Measurements from ENCODE around the gene CTBP1. TPM values are rescaled to one million over a fixed set of nuclear protein-coding genes. Genes with fewer than 3 reads are reported as not detected.

Gene CTBP1
- total and polyA plus RNA-seq, 9 of the 15 experiments (the other 6 are each of a cell fraction or from before 2014, with no cell fraction given), result 14.5 to 162 (median 68.2) TPM

GRCh38 chr4:1164444-1164843 lies 84.5 kb downstream of the CTBP1 start (continued):
- TF ChIP-seq PRDM10 (IDR thresholded peaks at IDR 0.05; ENCODE audit: partially characterized antibody) (no peak), ZNF449 (CRISPR knock-in tag; IDR thresholded peaks at IDR 0.05) (no peak), SMAD4 (CRISPR knock-in tag; conservative IDR thresholded peaks at IDR 0.05) (no peak), CC2D1A (IDR thresholded peaks at IDR 0.05) (no peak), MAX (CRISPR knock-in tag; IDR thresholded peaks at IDR 0.05) (no peak), HDAC3 (IDR thresholded peaks at IDR 0.05; ENCODE audit: borderline replicate concordance, partially characterized antibody) (no peak), ZNF282 (CRISPR knock-in tag; IDR thresholded peaks at IDR 0.05) (no peak)

Data from K562 (cell line).